OCI-LY7 (cell line): ENCODE data around the gene NEK11. TPM values are rescaled to one million over a fixed set of nuclear protein-coding genes. Genes with fewer than 3 reads are reported as not detected.
A peak's percentile ranks its signal among the peaks of the same experiment; 100 is the strongest.

ENCODE experiments used
- BruUV-seq: library from RNA; stranded (reverse); fragments of 400-500 nt; replicated peaks from 2 replicates; lab custom pipeline; 2021; lab: Mats Ljungman, UMichigan
- CTCF ChIA-PET: fragments of 300-600 bp; sonication (Branson Sonifier 250); formaldehyde crosslinking; loops from one replicate; lab custom pipeline; 2022; ENCODE audit warnings: antibody characterized with exemption; ENCODE audit not compliant: unreplicated experiment; lab: Charles Lee
- POLR2A ChIA-PET: fragments of 300-600 bp; sonication (Branson Sonifier 250); formaldehyde crosslinking; loops from one replicate; lab custom pipeline; 2022; ENCODE audit warnings: antibody characterized with exemption; lab: Charles Lee
- DNase-seq: peaks from one replicate; pipeline ENCODE4 v3.0.0-alpha.2; 2015; ENCODE audit warnings: low spot score
- H2AFZ ChIP-seq: fragments of 200-600 bp; sonication (generic), shearing (Covaris generic); 2 replicates; pipeline ENCODE4 v1.6.1; 2014; ENCODE audit warnings: mild to moderate bottlenecking, antibody characterized with exemption, low read length, moderate library complexity
- H3K27ac ChIP-seq: fragments of 200-600 bp; sonication (generic); 2 replicates; pipeline ENCODE4 v1.5.1; 2014; ENCODE audit warnings: mixed run types, low read depth, mild to moderate bottlenecking, moderate library complexity, low read length, inconsistent platforms; ENCODE audit not compliant: poor library complexity, severe bottlenecking
- H3K36me3 ChIP-seq: fragments of 200-600 bp; sonication (generic); 2 replicates; pipeline ENCODE4 v1.6.1; 2014; ENCODE audit warnings: mild to moderate bottlenecking, antibody characterized with exemption, low read length, moderate library complexity, mixed read lengths; ENCODE audit not compliant: insufficient read depth
- H3K4me1 ChIP-seq: fragments of 200-600 bp; sonication (generic); 2 replicates; pipeline ENCODE4 v1.5.1; 2014; ENCODE audit warnings: mild to moderate bottlenecking, low read length; ENCODE audit not compliant: insufficient read depth, poor library complexity, severe bottlenecking
- H3K4me2 ChIP-seq: fragments of 200-600 bp; sonication (generic); 2 replicates; pipeline ENCODE4 v1.6.1; 2014; ENCODE audit warnings: mild to moderate bottlenecking, low read length
- H3K4me3 ChIP-seq: fragments of 200-600 bp; sonication (generic); 2 replicates; pipeline ENCODE4 v1.5.1; 2014; ENCODE audit warnings: mild to moderate bottlenecking, low read depth, low read length; ENCODE audit not compliant: poor library complexity, severe bottlenecking
- H3K79me2 ChIP-seq: fragments of 200-600 bp; sonication (generic); 2 replicates; pipeline ENCODE4 v1.6.1; 2016; ENCODE audit warnings: low read depth, mild to moderate bottlenecking, low read length, moderate library complexity, mixed read lengths; ENCODE audit not compliant: insufficient read depth
- H3K9me2 ChIP-seq: fragments of 200-600 bp; sonication (generic); 2 replicates; pipeline ENCODE4 v1.6.1; 2016; ENCODE audit warnings: mild to moderate bottlenecking, low read length, mixed read lengths; ENCODE audit not compliant: insufficient read depth
- H3K9me3 ChIP-seq: fragments of 200-600 bp; sonication (generic); 2 replicates; pipeline ENCODE4 v1.6.1; 2014; ENCODE audit warnings: mild to moderate bottlenecking, mixed run types, low read length, mixed read lengths
- H4K20me1 ChIP-seq: fragments of 200-600 bp; sonication (generic); 2 replicates; pipeline ENCODE4 v1.6.1; 2014; ENCODE audit warnings: mild to moderate bottlenecking, antibody characterized with exemption, low read length, moderate library complexity, mixed read lengths; ENCODE audit not compliant: insufficient read depth
- CTCF ChIP-seq: fragments of 200-600 bp; sonication (generic); conservative IDR thresholded peaks from 2 replicates; pipeline ENCODE4 v1.5.1; 2014; ENCODE audit warnings: mild to moderate bottlenecking, antibody characterized with exemption, low read length, moderate library complexity, mixed read lengths
- EZH2phosphoT487 ChIP-seq: fragments of 200-600 bp; sonication (generic); IDR thresholded peaks from 2 replicates; pipeline ENCODE4 v1.6.1; 2018; ENCODE audit warnings: low read depth, borderline replicate concordance, mild to moderate bottlenecking, mixed run types, antibody characterized with exemption, low read length, moderate library complexity, mixed read lengths
- intact Hi-C: fragments of 100-400 bp; cut with micrococcal nuclease; formaldehyde crosslinking; loops from one replicate; pipeline ENCODE4 v1.10.0; 2022; ENCODE audit not compliant: unreplicated experiment
- total RNA-seq, 2 experiments: library from RNA; depleted of rRNA in 1 of 2; stranded (reverse); fragments of >200 nt in 1 of 2; shearing (Covaris generic) in 1 of 2; gene quantifications; 2 replicates each; pipeline ENCODE4 v1.2.3, GENCODE V29; 2014 to 2022

NEK11 gene
- total RNA-seq, 2 experiments from 2014 or later = 0.47 to 1.5 TPM

- no TSS peak for BruUV-seq
- Histone ChIP-seq H3K9me2 (no peaks in the 10 kb centered on the region), H3K4me1 (no peaks in the 10 kb centered on the region), H3K36me3 (no peaks in the 10 kb centered on the region), H3K27ac (no peak overlapping the region), H4K20me1 (no peaks in the 10 kb centered on the region), H3K4me3 (no peak overlapping the region), H3K9me3 (no peaks in the 10 kb centered on the region), H2AFZ (0 out of 2 replicates have a peak overlapping the region, but pooled peaks have one; percentile 32), H3K4me2 (no peak overlapping the region), H3K79me2 (no peaks in the 10 kb centered on the region)
- ChIA-PET POLR2A (no interaction called here), CTCF (no interaction called here)
- TF ChIP-seq EZH2phosphoT487 (no peak), CTCF (peak; percentile 65)
- intact Hi-C loops = no loop called here
- DNase-seq = peak; percentile 11
Measured at GRCh38 chr3:131047582-131047981, 20.9 kb downstream of the NEK11 start.

DNA sequence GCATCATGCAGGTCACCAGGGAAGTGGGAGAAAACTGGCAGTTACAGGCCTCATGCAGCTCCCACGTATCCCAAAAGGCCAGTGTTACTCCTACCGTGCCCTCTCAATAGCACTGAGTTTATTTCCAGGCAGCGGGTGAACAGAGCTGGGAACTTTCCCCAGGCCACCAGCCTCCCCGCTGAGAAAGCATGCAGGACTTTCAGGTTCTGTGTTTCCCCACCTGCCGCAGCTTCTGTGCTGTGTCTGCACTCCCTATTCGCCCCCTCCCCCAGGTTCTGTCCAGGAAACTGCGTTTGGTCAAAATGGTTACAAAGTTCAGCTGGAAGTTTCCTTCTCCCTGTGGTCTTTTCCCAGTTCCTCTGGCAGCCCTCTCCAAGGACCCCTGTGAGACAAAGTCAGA is 21.4 kb downstream of the NEK11 start:
- no TSS peak for BruUV-seq
- POLR2A ChIA-PET = no interaction called here

DNA sequence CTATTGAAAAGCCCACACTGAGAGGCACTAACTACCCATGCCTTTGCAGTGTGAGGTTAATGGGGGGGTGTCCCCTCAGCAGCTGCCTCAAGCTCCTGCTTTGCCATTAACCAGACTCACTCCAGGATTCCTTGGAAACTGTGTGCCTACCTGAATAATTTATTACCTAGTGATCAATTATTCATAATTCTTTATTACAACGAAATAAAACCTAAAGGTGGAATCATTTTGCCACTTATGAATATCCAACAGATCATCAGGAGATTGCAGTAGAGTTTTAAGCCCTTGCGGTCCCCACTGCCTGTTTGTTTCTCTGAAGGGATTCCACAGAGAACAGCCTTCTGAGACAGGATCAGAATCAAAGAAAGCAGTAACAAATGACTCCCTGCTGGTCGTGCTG is 23.3 kb downstream of the NEK11 start:
- Histone ChIP-seq H4K20me1 (no peaks in the 10 kb centered on the region), H3K4me2 (no peak overlapping the region), H3K27ac (no peak overlapping the region), H3K36me3 (no peaks in the 10 kb centered on the region), H3K79me2 (no peaks in the 10 kb centered on the region), H3K4me3 (no peak overlapping the region), H3K9me2 (no peaks in the 10 kb centered on the region), H3K4me1 (no peaks in the 10 kb centered on the region), H3K9me3 (no peaks in the 10 kb centered on the region), H2AFZ (no peak overlapping the region)
- ChIA-PET POLR2A (no interaction called here), CTCF (no interaction called here)
- no peak for TF ChIP-seq EZH2phosphoT487
- BruUV-seq = no TSS peak
- DNase-seq = no peak
- intact Hi-C loops = no loop called here

More for the DNA sequence above, 21.4 kb downstream of the NEK11 start:
- 0 out of 2 replicates have a peak overlapping the region, but pooled peaks have one; percentile 32 for H2AFZ ChIP-seq
- H3K27ac ChIP-seq = no peak overlapping the region
- H3K36me3 ChIP-seq = no peaks in the 10 kb centered on the region
- DNase-seq = no peak
- no peaks in the 10 kb centered on the region for H4K20me1 ChIP-seq
- CTCF ChIA-PET = no interaction called here
- intact Hi-C loops = no loop called here
- no peak overlapping the region for H3K4me2 ChIP-seq
- no peak overlapping the region for H3K4me3 ChIP-seq
- no peaks in the 10 kb centered on the region for H3K9me3 ChIP-seq
- no peaks in the 10 kb centered on the region for H3K9me2 ChIP-seq
- H3K4me1 ChIP-seq = no peaks in the 10 kb centered on the region
- no peaks in the 10 kb centered on the region for H3K79me2 ChIP-seq
- TF ChIP-seq EZH2phosphoT487 (no peak), CTCF (no peak)
